ENCODE data around the gene LIPC.

- TF ChIP-seq CTCF (optimal IDR thresholded peaks at IDR 0.05 in 1 of 3, IDR thresholded peaks at IDR 0.05 in 1 of 3, conservative IDR thresholded peaks at IDR 0.05 in 1 of 3; ENCODE audit: extremely low read depth in 1 of 3, insufficient read depth in 2 of 3, low read length in 3 of 3) (no peak), EZH2 (IDR thresholded peaks at IDR 0.05; ENCODE audit: low read length) (no peak)
Measured at GRCh38 chr15:58403581-58403980, 28.2 kb upstream of the LIPC start.
